BLaER1 treated with 17β-estradiol and CSF1 and Interleukin-3, amounts not matched to agents 10 nM and 100 nM (cell line): ENCODE results near the gene TCF7L2.

Source experiments
- H3K27ac ChIP-seq, 11 experiments: shearing (Covaris generic); formaldehyde crosslinking; 2 replicates each; pipeline ENCODE4 v1.8.1; 2022
- H3K27me3 ChIP-seq, 11 experiments: shearing (Covaris generic); formaldehyde crosslinking; 2 replicates each; pipeline ENCODE4 v1.8.1; 2022
- H3K36me3 ChIP-seq, 11 experiments: shearing (Covaris generic); formaldehyde crosslinking; 2 replicates each; pipeline ENCODE4 v1.8.1; 2022
- H3K4me1 ChIP-seq, 10 experiments: shearing (Covaris generic); formaldehyde crosslinking; 2 replicates each; pipeline ENCODE4 v1.8.1; 2022
- H3K4me2 ChIP-seq, 11 experiments: shearing (Covaris generic); formaldehyde crosslinking; 2 replicates each; pipeline ENCODE4 v1.8.1; 2022
- H3K4me3 ChIP-seq, 10 experiments: shearing (Covaris generic); formaldehyde crosslinking; 2 replicates each; pipeline ENCODE4 v1.8.1; 2022
- H3K9ac ChIP-seq, 11 experiments: shearing (Covaris generic); formaldehyde crosslinking; 2 replicates each; pipeline ENCODE4 v1.8.1; 2022
- H3K9me3 ChIP-seq, 11 experiments: shearing (Covaris generic); formaldehyde crosslinking; replicated peaks in 1 of 11; 2 replicates each; pipeline ENCODE4 v1.8.1; 2022
- H4K20me1 ChIP-seq, 11 experiments: shearing (Covaris generic); formaldehyde crosslinking; 2 replicates each; pipeline ENCODE4 v1.8.1; 2022
- Cebpa-rat ChIP-seq, 11 experiments: shearing (Covaris generic); IDR thresholded peaks; 2 replicates each; pipeline ENCODE4 v1.8.1; 2022

Gene TCF7L2

GRCh38 chr10:112958275-112958995 is 8.4 kb downstream of the TCF7L2 start:
- no peak overlapping the region for H3K4me3 ChIP-seq
- H3K27ac ChIP-seq: no peak overlapping the region
- no peaks in the 10 kb centered on the region for H3K9me3 ChIP-seq
- H3K9ac ChIP-seq: no peak overlapping the region
- H3K4me1 ChIP-seq: peaks cover 64 to 91% (median 76%) of the 10 kb centered on the region in 10 experiments
- peaks cover 87 to 100% (median 100%) of the 10 kb centered on the region in 11 experiments for H4K20me1 ChIP-seq
- no peaks in the 10 kb centered on the region for H3K27me3 ChIP-seq
- H3K4me2 ChIP-seq: peak overlapping the region in 3 of 11 experiments; percentile 50 to 68 (median 52); a peak in 5 of 22 replicates
- H3K36me3 ChIP-seq: peaks cover 11 to 92% (median 60%) of the 10 kb centered on the region in 11 experiments
- TF ChIP-seq Cebpa-rat (IDR thresholded peaks at IDR 0.05): no peak

GRCh38 chr10:112959207-112959838 is 9.3 kb downstream of the TCF7L2 start:
- TF ChIP-seq Cebpa-rat (IDR thresholded peaks at IDR 0.05): no peak
- no peak overlapping the region for H3K4me3 ChIP-seq
- no peak overlapping the region for H3K27ac ChIP-seq
- H3K27me3 ChIP-seq: no peaks in the 10 kb centered on the region
- peaks cover 14 to 92% (median 66%) of the 10 kb centered on the region in 11 experiments for H3K36me3 ChIP-seq
- H3K9me3 ChIP-seq: no peaks in the 10 kb centered on the region
- H4K20me1 ChIP-seq: peaks cover 88 to 100% (median 100%) of the 10 kb centered on the region in 11 experiments
- peak overlapping the region in 6 of 11 experiments; percentile 6 to 68 (median 48); a peak in 9 of 22 replicates for H3K4me2 ChIP-seq
- peaks cover 55 to 91% (median 67%) of the 10 kb centered on the region in 10 experiments for H3K4me1 ChIP-seq
- no peak overlapping the region for H3K9ac ChIP-seq

GRCh38 chr10:112960151-112960681 is 10.2 kb downstream of the TCF7L2 start:
- TF ChIP-seq Cebpa-rat (IDR thresholded peaks at IDR 0.05): no peak
- Histone ChIP-seq H3K27me3 (no peaks in the 10 kb centered on the region), H3K4me3 (no peak overlapping the region), H4K20me1 (peaks cover 87 to 100% (median 99%) of the 10 kb centered on the region in 11 experiments), H3K4me1 (peaks cover 47 to 83% (median 58%) of the 10 kb centered on the region in 10 experiments), H3K9ac (no peak overlapping the region), H3K27ac (no peak overlapping the region), H3K36me3 (peaks cover 15 to 93% (median 73%) of the 10 kb centered on the region in 11 experiments), H3K4me2 (peak overlapping the region in 6 of 11 experiments; percentile 8 to 68 (median 42); a peak in 7 of 22 replicates), H3K9me3 (no peaks in the 10 kb centered on the region)

GRCh38 chr10:112961609-112962008 is 11.6 kb downstream of the TCF7L2 start:
- TF ChIP-seq Cebpa-rat (IDR thresholded peaks at IDR 0.05): no peak
- H3K4me2 ChIP-seq: peak overlapping the region in 8 of 11 experiments; percentile 9 to 38 (median 22); a peak in 8 of 22 replicates
- no peaks in the 10 kb centered on the region for H3K9me3 ChIP-seq
- peaks cover 17 to 89% (median 72%) of the 10 kb centered on the region in 11 experiments for H3K36me3 ChIP-seq
- no peak overlapping the region for H3K9ac ChIP-seq
- peaks cover 33 to 70% (median 44%) of the 10 kb centered on the region in 10 experiments for H3K4me1 ChIP-seq
- H3K4me3 ChIP-seq: no peak overlapping the region
- H3K27ac ChIP-seq: no peak overlapping the region
- peaks cover 84 to 100% (median 98%) of the 10 kb centered on the region in 11 experiments for H4K20me1 ChIP-seq
- H3K27me3 ChIP-seq: no peaks in the 10 kb centered on the region

- Histone ChIP-seq H3K4me1 (peaks cover 28 to 62% (median 37%) of the 10 kb centered on the region in 10 experiments), H3K27me3 (no peaks in the 10 kb centered on the region), H3K4me3 (no peak overlapping the region), H3K36me3 (peaks cover 22 to 89% (median 74%) of the 10 kb centered on the region in 11 experiments), H3K27ac (no peak overlapping the region), H4K20me1 (peaks cover 84 to 100% (median 98%) of the 10 kb centered on the region in 11 experiments), H3K4me2 (no peak overlapping the region), H3K9ac (no peak overlapping the region), H3K9me3 (no peaks in the 10 kb centered on the region)
- TF ChIP-seq Cebpa-rat (IDR thresholded peaks at IDR 0.05): no peak
These were observed 12.3 kb downstream of the TCF7L2 start for GRCh38 chr10:112962343-112962742.

GRCh38 chr10:112963835-112964234 is 13.8 kb downstream of the TCF7L2 start:
- TF ChIP-seq Cebpa-rat (IDR thresholded peaks at IDR 0.05): no peak
- H3K36me3 ChIP-seq: peaks cover 29 to 89% (median 75%) of the 10 kb centered on the region in 11 experiments
- peaks cover 79 to 100% (median 98%) of the 10 kb centered on the region in 11 experiments for H4K20me1 ChIP-seq
- H3K4me2 ChIP-seq: peak overlapping the region in 3 of 11 experiments; percentile 31 to 57 (median 49); a peak in 6 of 22 replicates
- H3K27me3 ChIP-seq: no peaks in the 10 kb centered on the region
- H3K27ac ChIP-seq: no peak overlapping the region
- no peak overlapping the region for H3K9ac ChIP-seq
- peaks cover 20 to 47% (median 29%) of the 10 kb centered on the region in 10 experiments for H3K4me1 ChIP-seq
- no peak overlapping the region for H3K4me3 ChIP-seq
- 0 out of 22 replicates have a peak, but pooled peaks cover 0 to 4% (median 0%) of the 10 kb centered on the region in 11 experiments for H3K9me3 ChIP-seq

GRCh38 chr10:112964482-112964881 is 14.4 kb downstream of the TCF7L2 start:
- Histone ChIP-seq H3K9ac (no peak overlapping the region), H3K4me2 (peak overlapping the region in 3 of 11 experiments; percentile 31 to 57 (median 49); a peak in 2 of 22 replicates), H3K9me3 (0 out of 22 replicates have a peak, but pooled peaks cover 0 to 4% (median 0%) of the 10 kb centered on the region in 11 experiments), H3K36me3 (peaks cover 35 to 89% (median 79%) of the 10 kb centered on the region in 11 experiments), H3K4me1 (peaks cover 18 to 41% (median 24%) of the 10 kb centered on the region in 10 experiments), H3K4me3 (no peak overlapping the region), H4K20me1 (peaks cover 79 to 100% (median 98%) of the 10 kb centered on the region in 11 experiments), H3K27me3 (no peaks in the 10 kb centered on the region), H3K27ac (no peak overlapping the region)
- TF ChIP-seq Cebpa-rat (IDR thresholded peaks at IDR 0.05): no peak

- H3K4me2 ChIP-seq: no peak overlapping the region
- H3K27ac ChIP-seq: no peak overlapping the region
- H3K4me3 ChIP-seq: no peak overlapping the region
- H3K4me1 ChIP-seq: peaks cover 4 to 22% (median 8%) of the 10 kb centered on the region in 10 experiments; a peak in 19 of 20 replicates
- TF ChIP-seq Cebpa-rat (IDR thresholded peaks at IDR 0.05): no peak
- peaks cover 47 to 94% (median 82%) of the 10 kb centered on the region in 11 experiments for H3K36me3 ChIP-seq
- no peak overlapping the region for H3K9ac ChIP-seq
- H3K9me3 ChIP-seq: 0 out of 22 replicates have a peak, but pooled peaks cover 0 to 4% (median 0%) of the 10 kb centered on the region in 11 experiments
- H3K27me3 ChIP-seq: no peaks in the 10 kb centered on the region
- H4K20me1 ChIP-seq: peaks cover 79 to 100% (median 98%) of the 10 kb centered on the region in 11 experiments
These were observed 16.3 kb downstream of the TCF7L2 start for GRCh38 chr10:112966194-112966855.
